ENCODE results near the gene UGT1A9.
"Not testable (repeated sequence)": the region's sequence is repeated elsewhere in the genome, so short reads cannot be mapped to it uniquely, and the experiment has no call there.

Gene UGT1A9

DNA sequence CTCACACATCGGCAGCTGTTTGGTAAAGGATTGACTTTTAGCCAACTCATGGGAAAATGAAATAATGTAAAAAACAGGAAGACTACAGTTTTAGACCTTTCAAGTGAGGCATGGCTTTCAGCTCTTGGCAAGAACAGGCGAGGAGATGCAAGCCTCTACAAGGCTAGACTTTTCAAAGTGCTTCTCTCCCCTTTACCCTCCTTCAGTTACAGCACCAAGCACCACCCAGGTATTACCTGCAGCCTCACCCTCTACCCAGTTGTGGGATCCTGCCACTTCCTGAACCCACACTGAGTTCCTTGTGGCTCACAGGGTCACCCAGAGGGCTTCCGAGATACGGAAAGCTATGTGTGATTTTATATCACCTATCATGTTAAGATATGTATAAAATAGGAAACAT lies 20.7 kb upstream of the UGT1A9 start:
- H3K4me3 ChIP-seq (replicated peaks; ENCODE audit: low read depth, low read length), result no peak overlapping the region
- no peak for DNase-seq (ENCODE audit: low read depth)
- TF ChIP-seq, protein P1, sequence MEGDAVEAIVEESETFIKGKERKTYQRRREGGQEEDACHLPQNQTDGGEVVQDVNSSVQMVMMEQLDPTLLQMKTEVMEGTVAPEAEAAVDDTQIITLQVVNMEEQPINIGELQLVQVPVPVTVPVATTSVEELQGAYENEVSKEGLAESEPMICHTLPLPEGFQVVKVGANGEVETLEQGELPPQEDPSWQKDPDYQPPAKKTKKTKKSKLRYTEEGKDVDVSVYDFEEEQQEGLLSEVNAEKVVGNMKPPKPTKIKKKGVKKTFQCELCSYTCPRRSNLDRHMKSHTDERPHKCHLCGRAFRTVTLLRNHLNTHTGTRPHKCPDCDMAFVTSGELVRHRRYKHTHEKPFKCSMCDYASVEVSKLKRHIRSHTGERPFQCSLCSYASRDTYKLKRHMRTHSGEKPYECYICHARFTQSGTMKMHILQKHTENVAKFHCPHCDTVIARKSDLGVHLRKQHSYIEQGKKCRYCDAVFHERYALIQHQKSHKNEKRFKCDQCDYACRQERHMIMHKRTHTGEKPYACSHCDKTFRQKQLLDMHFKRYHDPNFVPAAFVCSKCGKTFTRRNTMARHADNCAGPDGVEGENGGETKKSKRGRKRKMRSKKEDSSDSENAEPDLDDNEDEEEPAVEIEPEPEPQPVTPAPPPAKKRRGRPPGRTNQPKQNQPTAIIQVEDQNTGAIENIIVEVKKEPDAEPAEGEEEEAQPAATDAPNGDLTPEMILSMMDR (IDR thresholded peaks at IDR 0.05; ENCODE audit: low read length, missing control alignments), result no peak

DNA sequence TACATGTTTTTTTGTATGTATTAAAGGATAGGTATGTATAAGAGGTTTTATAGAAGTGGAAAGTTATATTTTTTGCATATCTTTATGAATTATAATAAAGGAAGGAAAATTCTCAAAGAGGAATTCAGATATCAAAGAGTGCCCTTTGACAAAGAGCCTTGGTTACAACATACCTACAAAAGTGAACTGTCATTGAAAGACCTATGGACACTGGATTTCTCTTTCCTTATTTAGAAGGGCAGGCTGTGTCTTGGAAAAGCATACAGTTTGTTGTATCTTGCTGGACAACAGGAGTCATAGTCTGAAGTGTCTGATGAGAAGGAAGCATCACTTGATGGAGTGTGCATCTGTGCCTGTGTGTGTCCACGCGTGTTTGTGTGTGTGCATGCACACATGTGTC lies 20.3 kb upstream of the UGT1A9 start:
- H3K4me3 ChIP-seq (replicated peaks; ENCODE audit: low read depth, low read length), result no peak overlapping the region
- no peak for DNase-seq (ENCODE audit: low read depth)
- TF ChIP-seq, protein P1 (IDR thresholded peaks at IDR 0.05; ENCODE audit: low read length, missing control alignments), result no peak

DNA sequence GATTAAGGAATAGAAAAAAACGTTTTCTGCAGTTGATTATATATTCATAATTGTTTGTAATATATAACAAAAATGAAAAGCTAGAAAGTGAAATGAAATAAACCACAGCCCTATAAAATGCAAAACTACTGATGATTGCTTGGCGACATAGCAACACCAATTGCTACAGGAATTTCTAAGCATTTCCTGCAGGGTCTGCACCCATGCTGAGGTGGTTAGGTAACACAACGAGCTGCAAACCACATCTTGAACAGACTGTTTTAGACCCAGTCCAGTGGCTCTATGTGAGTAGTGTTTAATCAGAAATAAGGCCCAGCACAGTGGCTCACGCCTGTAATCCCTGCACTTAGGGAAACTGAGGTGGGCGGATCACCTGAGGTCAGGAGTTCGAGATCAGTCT lies 17.2 kb upstream of the UGT1A9 start:
- TF ChIP-seq, protein P1 (IDR thresholded peaks at IDR 0.05; ENCODE audit: low read length, missing control alignments), result no peak
- no peak for DNase-seq (ENCODE audit: low read depth)

DNA sequence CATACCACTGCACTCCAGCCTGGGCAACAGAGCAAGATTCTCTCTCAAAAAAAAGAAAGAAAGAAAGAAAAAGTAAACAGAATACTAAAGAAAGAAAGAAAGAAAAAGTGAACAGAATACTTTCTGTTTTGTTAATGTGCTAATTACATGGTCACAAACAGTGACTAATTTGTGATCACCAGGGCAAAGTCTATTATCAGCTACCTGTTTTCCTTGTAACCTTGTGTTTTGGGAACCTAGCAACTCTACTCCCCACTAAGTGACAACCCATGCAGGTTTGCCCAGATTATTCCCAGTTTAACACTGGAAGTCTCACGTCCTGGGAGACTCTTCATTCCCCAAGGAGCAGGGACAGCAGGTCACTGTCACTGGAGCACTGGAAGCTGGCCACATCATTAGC lies 16.7 kb upstream of the UGT1A9 start:
- DNase-seq (ENCODE audit: low read depth), result no peak
- no peak overlapping the region for H3K4me3 ChIP-seq (replicated peaks; ENCODE audit: low read depth, low read length)
- TF ChIP-seq, protein P1 (IDR thresholded peaks at IDR 0.05; ENCODE audit: low read length, missing control alignments), result no peak

More for the DNA sequence above, 17.2 kb upstream of the UGT1A9 start:
- H3K4me3 ChIP-seq (replicated peaks; ENCODE audit: low read depth, low read length), result no peak overlapping the region

DNA sequence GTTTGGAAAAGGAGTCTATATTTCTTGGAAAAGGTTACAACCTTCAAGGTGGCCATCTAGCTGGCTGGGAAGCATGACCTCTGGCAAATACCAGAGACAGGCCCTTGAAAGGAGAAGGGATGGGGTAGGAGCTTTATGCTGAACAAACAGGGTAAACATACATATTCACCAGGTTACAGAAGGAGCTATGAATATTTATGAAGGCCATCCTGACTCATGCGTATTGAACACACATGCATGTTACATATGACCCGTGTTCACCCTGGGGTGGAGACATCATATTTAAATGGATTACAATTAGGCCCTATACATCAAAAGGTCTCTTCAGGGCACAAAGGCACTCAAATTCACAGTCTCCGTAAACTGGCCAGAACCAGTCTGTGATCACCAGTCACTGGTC lies 15.8 kb upstream of the UGT1A9 start:
- not testable (repeated sequence) for DNase-seq (ENCODE audit: low read depth); H3K4me3 ChIP-seq (replicated peaks; ENCODE audit: low read depth, low read length)

DNA sequence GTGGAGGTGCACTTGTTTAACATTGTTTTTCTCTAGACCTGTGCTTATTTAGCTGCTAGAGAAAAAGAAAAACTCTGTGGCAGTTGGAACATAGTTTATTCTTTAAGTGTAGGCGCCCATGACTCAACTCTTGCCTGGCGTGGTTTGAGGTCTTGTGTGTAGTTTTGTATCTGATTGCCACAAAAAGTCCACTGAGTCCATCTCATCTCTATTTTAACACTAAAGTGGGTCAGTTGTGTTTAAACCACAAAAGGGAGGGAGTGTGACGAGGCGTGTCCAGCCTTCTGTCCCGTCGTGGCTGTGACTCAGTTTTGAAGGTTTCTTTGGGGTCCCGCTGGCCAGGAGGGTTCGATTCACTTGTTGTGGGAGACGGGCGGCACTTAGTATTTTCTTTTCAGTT lies 15.3 kb upstream of the UGT1A9 start:
- TF ChIP-seq, protein P1 (IDR thresholded peaks at IDR 0.05; ENCODE audit: low read length, missing control alignments), result no peak
- H3K4me3 ChIP-seq (replicated peaks; ENCODE audit: low read depth, low read length), result no peak overlapping the region
- DNase-seq (ENCODE audit: low read depth), result no peak

DNA sequence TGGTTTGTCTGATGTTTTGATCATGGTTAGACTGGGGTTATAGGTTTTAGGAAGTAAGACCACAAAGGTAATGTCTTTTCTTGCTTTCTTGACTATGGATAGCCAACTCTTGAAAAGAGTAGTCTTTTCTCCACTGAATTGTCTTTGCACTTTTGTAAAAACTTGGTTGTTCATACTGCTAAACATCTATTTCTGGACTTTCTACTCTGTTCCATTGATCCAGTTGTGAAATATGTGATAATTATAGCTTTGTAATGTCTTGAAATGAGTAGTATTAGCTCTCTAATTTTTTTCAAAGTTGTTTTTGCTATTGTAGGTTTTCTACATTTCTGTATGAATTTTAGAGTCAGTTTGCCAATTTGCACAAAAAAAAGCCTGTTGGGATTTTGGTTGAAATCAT lies 13.1 kb upstream of the UGT1A9 start:
- DNase-seq (ENCODE audit: low read depth), result no peak
- TF ChIP-seq, protein P1 (IDR thresholded peaks at IDR 0.05; ENCODE audit: low read length, missing control alignments), result no peak
- H3K4me3 ChIP-seq (replicated peaks; ENCODE audit: low read depth, low read length), result no peak overlapping the region

DNA sequence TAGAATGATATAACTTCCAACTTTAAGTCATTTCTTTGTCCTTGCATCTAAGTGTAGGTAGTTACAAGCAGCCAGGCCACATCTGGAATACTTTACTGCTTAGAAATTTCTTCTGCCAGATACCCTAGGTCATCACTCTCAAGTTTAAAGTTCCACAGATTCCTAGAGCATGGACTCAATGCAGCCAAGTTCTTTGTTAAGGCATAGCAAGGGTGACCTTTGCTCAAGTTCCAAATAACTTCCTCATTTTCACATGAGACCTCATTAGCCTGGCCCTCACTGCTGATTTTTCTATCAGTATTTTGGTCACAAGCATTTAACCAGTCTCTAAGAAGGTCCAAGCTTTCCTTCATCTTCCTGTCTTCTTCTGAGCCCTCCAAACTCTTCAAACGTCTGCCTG lies 7.8 kb upstream of the UGT1A9 start:
- H3K4me3 ChIP-seq (replicated peaks; ENCODE audit: low read depth, low read length), result no peak overlapping the region
- TF ChIP-seq, protein P1 (IDR thresholded peaks at IDR 0.05; ENCODE audit: low read length, missing control alignments), result no peak
- no peak for DNase-seq (ENCODE audit: low read depth)

Measured in fibroblast of pulmonary artery (primary cell).